HG02840 (cell line): Measurements from ENCODE around the gene PPP5C.
"Not testable (repeated sequence)": the region's sequence is repeated elsewhere in the genome, so short reads cannot be mapped to it uniquely, and the experiment has no call there.

Experiments
- ATAC-seq: cut with Tn5 transposase; IDR thresholded peaks from one replicate; pipeline ENCODE4 v1.9.1; 2021; ENCODE audit warnings: mild to moderate bottlenecking, moderate library complexity, moderate number of reproducible peaks; ENCODE audit not compliant: unreplicated experiment, low FRiP score

Gene PPP5C

DNA sequence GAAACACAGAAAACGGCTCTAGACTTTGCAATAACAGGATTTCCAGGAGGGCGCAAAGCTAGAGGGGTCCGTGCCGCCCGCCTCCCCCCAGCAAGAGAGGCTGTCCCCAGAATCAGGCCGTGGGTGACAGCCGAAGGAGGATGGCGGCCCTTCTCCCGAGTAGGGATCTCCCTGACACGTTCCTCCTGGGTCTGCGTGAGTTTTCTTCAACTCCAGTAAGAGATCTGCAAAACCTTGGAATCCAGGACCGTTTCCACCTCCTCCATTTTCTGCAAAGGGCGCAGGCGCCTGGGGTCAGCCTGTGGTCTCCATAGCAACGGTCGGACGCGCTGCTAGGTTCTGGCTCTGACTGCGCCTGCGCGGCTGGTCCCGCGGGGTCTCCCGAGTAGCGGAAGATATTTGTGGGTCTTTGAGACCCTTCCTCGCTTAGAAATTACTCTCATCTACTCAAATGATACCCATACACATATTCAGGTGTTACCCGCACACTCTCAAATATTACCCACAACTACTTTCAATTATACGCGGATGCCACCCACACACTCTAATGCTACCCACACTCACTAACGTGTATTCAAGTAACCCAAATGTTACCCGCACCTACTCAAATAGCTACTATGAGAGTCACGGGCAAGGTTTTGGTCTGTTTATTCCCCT, 79.7 kb downstream of the PPP5C start:
- no peak for ATAC-seq

DNA sequence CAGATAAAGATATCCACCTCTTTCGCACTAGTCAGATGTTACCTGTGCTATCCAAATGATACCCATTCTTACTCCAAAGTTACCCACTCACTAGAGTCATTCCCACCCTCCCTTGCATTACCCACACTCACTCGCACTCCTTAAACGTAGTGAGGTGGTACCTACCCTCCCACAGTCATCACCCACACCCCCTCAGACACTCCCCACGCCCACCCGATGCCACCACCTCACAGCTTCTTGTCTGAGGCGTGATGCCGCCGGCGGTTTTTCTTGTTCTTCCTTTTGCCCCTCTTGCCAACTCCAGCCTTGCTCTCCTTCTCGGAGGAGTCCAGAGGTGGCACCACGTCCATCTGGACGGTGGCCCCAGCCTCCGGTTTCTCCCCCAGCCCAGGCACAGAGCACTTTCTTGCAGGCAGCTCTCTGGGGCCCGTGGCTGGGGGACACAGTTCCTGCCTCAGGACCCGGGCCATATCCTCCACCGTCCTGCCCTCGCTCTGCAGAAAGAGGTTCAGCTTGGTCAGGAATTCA, 80.7 kb downstream of the PPP5C start:
- ATAC-seq: no peak

DNA sequence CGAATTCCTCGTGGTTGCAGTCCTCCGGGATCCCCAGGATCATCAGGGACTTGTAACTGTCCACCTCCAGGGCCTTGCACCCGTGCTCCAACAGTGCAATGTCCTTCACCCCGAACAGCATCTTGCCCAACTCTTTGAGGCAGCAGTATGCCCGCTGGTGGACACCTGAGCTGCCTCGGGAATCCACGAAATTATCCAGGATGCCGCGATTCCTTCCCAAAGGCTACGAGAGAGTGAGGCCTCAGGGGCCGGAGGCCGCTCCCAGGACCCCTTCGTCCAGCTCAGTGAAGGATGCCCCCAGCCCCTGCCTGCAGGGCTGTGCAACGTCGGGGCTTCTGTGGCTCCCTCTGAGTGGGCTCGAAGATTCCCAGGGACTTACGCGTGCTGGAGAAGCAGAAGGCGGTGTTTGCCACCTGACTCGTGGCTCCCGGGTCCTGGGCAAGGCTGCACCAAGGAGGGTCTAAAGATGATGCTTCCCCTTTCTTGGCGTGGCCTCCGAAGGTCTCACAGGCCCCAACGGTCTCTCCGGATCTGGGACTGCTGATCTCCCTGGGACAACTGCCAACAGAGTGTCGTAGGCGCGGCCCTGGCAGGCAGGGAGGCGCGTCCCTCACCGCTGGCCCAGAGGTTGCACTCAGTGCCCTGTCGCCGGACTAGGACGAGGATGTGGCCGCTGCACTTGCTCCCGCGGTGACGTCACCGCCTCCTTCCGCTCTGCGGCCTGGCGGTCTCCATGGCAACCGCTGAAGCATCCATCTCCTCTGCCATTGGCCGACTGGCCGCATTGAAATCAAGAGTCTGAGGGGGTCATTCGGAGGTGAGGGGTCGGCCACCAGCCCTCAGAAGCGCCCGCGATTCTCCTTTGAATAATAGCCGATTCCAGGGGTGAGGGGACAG, 81.6 kb downstream of the PPP5C start, which contains the start of gene PNMA8C:
PNMA8C (minus strand) TSS at position 698 of the 897 bp plus-strand sequence; CDS start at position 121, 577 bp downstream.
- ATAC-seq: no peak

DNA sequence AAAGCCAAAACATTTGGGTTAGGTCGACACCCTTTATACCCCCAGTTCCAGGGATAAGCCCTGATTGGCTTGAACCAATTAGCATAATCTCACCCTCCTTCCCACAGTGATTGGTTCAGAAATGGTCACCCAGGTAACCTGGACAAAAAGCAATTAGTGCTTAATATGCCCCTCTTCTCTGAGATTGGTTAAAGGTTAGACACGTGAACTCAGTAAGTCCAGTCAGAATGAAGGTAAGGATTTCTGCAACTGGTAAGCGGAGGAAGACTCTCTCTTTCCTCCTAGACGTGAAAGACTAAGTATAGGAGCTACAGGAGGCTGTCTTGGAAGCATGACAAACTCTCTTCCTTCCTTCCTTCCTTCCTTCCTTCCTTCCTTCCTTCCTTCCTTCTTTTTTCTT, 83.1 kb downstream of the PPP5C start:
- ATAC-seq: no peak

DNA sequence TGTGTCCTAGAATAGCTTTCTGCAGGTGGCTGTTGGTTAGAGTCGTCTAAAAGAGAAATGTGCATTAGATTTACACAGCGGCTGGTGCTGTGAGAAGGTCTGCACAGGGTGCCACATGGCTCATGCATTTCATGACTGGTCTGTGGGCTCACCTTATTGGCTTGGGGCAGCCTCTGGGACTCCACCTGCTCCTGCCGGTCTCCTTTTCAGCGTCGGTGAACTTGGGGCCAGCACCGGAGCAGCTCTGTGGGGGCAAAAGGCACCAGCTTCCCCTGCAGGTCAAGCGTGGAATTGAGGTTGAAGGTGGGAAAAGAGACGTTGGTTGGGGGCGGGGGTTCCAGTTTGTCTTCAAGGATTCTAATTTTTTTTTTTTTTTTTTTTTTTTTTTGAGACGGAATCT, 84.9 kb downstream of the PPP5C start:
- ATAC-seq: no peak

DNA sequence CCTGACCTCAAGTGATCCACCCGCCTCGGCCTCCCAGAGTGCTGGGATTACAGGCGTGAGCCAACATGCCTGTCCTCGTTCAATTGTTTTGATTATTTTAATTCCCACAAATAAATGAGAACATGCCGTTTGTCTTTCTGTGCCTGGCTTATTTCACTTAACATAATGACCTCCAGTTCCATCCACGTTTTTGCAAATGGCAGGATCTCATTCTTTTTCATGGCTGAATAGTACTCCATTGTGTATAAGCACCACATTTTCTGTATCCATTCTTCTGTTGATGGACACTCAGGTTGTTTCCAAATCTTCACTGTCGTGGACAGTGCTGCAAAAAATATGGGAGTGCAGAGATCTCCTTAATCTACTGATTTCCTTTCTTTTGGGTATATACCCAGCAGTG, 86.6 kb downstream of the PPP5C start:
- ATAC-seq: not testable (repeated sequence)

DNA sequence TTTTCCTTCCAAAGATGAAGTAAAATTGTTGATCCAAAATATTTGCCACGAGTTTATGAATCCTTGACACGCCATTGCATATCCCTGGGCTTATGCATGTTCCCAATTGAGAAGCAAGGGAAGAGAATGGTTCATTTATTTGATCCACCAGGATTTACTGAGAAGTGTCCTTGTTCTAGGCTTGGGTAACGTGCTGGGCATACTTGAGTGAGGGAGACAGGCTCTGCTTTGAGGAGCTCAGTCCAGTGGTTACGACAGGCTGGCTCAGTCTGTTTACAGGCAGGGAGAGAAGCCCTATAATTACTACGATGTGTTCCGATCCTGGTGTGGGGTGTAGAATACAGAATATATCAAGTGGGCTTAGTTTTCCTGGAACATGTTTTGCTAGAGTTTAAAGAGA, 88.1 kb downstream of the PPP5C start:
- no peak for ATAC-seq

DNA sequence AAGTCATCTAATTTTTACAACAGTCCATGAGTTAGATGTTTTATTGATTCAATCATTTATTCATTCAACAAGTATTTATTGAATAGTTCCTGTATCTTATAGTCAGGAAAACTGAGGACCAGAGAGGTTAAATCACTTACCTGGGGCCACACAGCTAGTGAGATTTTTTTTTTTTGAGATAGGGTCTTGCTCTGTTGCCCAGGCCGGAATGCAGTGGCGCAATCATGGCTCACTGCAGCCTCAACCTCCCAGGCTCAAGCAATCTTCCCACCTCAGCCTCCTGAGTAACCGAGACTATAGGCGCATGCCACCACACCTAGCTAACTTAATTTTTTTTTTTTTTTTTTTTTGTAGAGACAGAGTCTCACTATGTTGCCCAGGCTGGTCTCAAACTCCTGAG, 88.8 kb downstream of the PPP5C start:
- ATAC-seq: not testable (repeated sequence)
